HEK293T (cell line): ENCODE measurements around the gene RAPGEF5.
A peak's percentile ranks its signal among the peaks of the same experiment; 100 is the strongest.

Experiments
- CTCF ChIA-PET: fragments of 350-600 bp; formaldehyde crosslinking; extraction: SDS; loops from one replicate; lab custom pipeline; 2021; ENCODE audit warnings: antibody characterized with exemption, inconsistent platforms; lab: Yijun Ruan, JAX
- POLR2A ChIA-PET: fragments of 350-600 bp; formaldehyde crosslinking; extraction: SDS; loops from one replicate; lab custom pipeline; 2020; ENCODE audit warnings: antibody characterized with exemption, inconsistent platforms; lab: Yijun Ruan, JAX
- DNase-seq: peaks from one replicate; pipeline ENCODE4 v3.0.0; 2012; ENCODE audit warnings: mixed read lengths; ENCODE audit errors: extremely low spot score
- ARNT ChIP-seq: fragments of 450-650 bp; IDR thresholded peaks from 2 replicates; pipeline ENCODE4 v1.6.1; 2017; ENCODE audit warnings: mild to moderate bottlenecking
- BHLHE40 ChIP-seq: fragments of 450-650 bp; IDR thresholded peaks from 2 replicates; pipeline ENCODE4 v1.6.1; 2016; ENCODE audit warnings: mild to moderate bottlenecking, moderate library complexity, borderline replicate concordance
- CTBP1 ChIP-seq: fragments of 450-650 bp; IDR thresholded peaks from 2 replicates; pipeline ENCODE4 v1.6.1; 2016; ENCODE audit warnings: borderline replicate concordance
- ELF4 ChIP-seq: fragments of 450-650 bp; IDR thresholded peaks from 2 replicates; pipeline ENCODE4 v1.6.1; 2017; ENCODE audit warnings: antibody characterized with exemption
- FOXA1 ChIP-seq: fragments of 450-650 bp; IDR thresholded peaks from 2 replicates; pipeline ENCODE4 v1.6.1; 2016; ENCODE audit warnings: mild to moderate bottlenecking
- FOXK2 ChIP-seq: fragments of 450-650 bp; IDR thresholded peaks from 2 replicates; pipeline ENCODE4 v1.6.1; 2016; ENCODE audit warnings: mild to moderate bottlenecking
- FOXM1 ChIP-seq: fragments of 450-650 bp; IDR thresholded peaks from 2 replicates; pipeline ENCODE4 v1.6.1; 2017; ENCODE audit warnings: mild to moderate bottlenecking, borderline replicate concordance
- HDGF ChIP-seq: fragments of 450-650 bp; IDR thresholded peaks from 2 replicates; pipeline ENCODE4 v1.6.1; 2017; ENCODE audit warnings: antibody characterized with exemption, borderline replicate concordance
- L3MBTL2 ChIP-seq: fragments of 450-650 bp; conservative IDR thresholded peaks from 2 replicates; pipeline ENCODE4 v1.6.1; 2016; ENCODE audit warnings: mild to moderate bottlenecking
- LEF1 ChIP-seq: fragments of 450-650 bp; IDR thresholded peaks from 2 replicates; pipeline ENCODE4 v1.6.1; 2017; ENCODE audit warnings: mild to moderate bottlenecking, borderline replicate concordance
- NFRKB ChIP-seq: fragments of 450-650 bp; IDR thresholded peaks from 2 replicates; pipeline ENCODE4 v1.6.1; 2016; ENCODE audit warnings: mild to moderate bottlenecking, moderate library complexity
- PKNOX1 ChIP-seq: fragments of 450-650 bp; IDR thresholded peaks from 2 replicates; pipeline ENCODE4 v1.6.1; 2016
- SP1 ChIP-seq: fragments of 450-650 bp; IDR thresholded peaks from 2 replicates; pipeline ENCODE4 v1.6.1; 2017
- SUZ12 ChIP-seq: fragments of 450-650 bp; IDR thresholded peaks from 2 replicates; pipeline ENCODE4 v1.6.1; 2016; ENCODE audit warnings: mild to moderate bottlenecking
- TARDBP ChIP-seq: fragments of 450-650 bp; IDR thresholded peaks from 2 replicates; pipeline ENCODE4 v1.6.1; 2016
- ZNF384 ChIP-seq: fragments of 450-650 bp; IDR thresholded peaks from 2 replicates; pipeline ENCODE4 v1.6.1; 2016

Gene RAPGEF5

GRCh38 chr7:22114440-22114981 is 242.4 kb downstream of the RAPGEF5 start:
- TF ChIP-seq TARDBP: no peak
- no peak for TF ChIP-seq FOXK2
- TF ChIP-seq L3MBTL2: no peak
- no peak for TF ChIP-seq CTBP1
- TF ChIP-seq ARNT: no peak
- no peak for TF ChIP-seq HDGF
- no peak for TF ChIP-seq ZNF384
- no peak for TF ChIP-seq PKNOX1
- TF ChIP-seq FOXM1: no peak
- no peak for TF ChIP-seq SUZ12
- no peak for TF ChIP-seq FOXA1
- TF ChIP-seq LEF1: no peak
- no peak for TF ChIP-seq NFRKB
- TF ChIP-seq SP1: no peak
- TF ChIP-seq ELF4: no peak
- TF ChIP-seq BHLHE40: no peak
- no peak for DNase-seq
- ChIA-PET CTCF (no interaction called here), POLR2A (no interaction called here)

- ChIA-PET CTCF (interaction anchor here (0.5 to 2.0 kb wide), 3 partner anchors 30 to 373 kb away, joined by 4 to 5 read pairs (median 4); no protein-coding TSS in a partner anchor), POLR2A (no interaction called here)
- TF ChIP-seq ELF4: no peak
- no peak for TF ChIP-seq ARNT
- no peak for TF ChIP-seq ZNF384
- TF ChIP-seq SUZ12: no peak
- no peak for TF ChIP-seq FOXA1
- no peak for TF ChIP-seq FOXM1
- TF ChIP-seq CTBP1: no peak
- TF ChIP-seq TARDBP: no peak
- TF ChIP-seq FOXK2: no peak
- no peak for TF ChIP-seq SP1
- TF ChIP-seq L3MBTL2: no peak
- TF ChIP-seq LEF1: no peak
- TF ChIP-seq PKNOX1: no peak
- no peak for DNase-seq
Observed at GRCh38 chr7:22113041-22113440, 243.9 kb downstream of the RAPGEF5 start.

GRCh38 chr7:22111661-22112060 is 245.3 kb downstream of the RAPGEF5 start:
- TF ChIP-seq FOXK2: no peak
- no peak for TF ChIP-seq ARNT
- no peak for TF ChIP-seq L3MBTL2
- no peak for TF ChIP-seq ZNF384
- TF ChIP-seq NFRKB: no peak
- no peak for TF ChIP-seq SUZ12
- TF ChIP-seq BHLHE40: no peak
- TF ChIP-seq FOXA1: no peak
- no peak for DNase-seq
- POLR2A ChIA-PET: no interaction called here
- CTCF ChIA-PET: interaction anchor here (2.0 kb wide), 1 partner anchor 374 kb away, joined by 4 read pairs; no protein-coding TSS in a partner anchor

GRCh38 chr7:22110881-22111280 is 246.1 kb downstream of the RAPGEF5 start:
- no peak for DNase-seq
- ChIA-PET POLR2A (no interaction called here), CTCF (interaction anchor here (1.0 to 2.3 kb wide), 6 partner anchors 17 to 379 kb away, joined by 3 to 14 read pairs (median 5); no protein-coding TSS in a partner anchor)
- TF ChIP-seq ZNF384 (no peak), SP1 (no peak), L3MBTL2 (no peak), TARDBP (no peak), ARNT (no peak), FOXK2 (no peak), SUZ12 (no peak), CTBP1 (no peak), NFRKB (no peak), FOXM1 (no peak), HDGF (no peak), FOXA1 (no peak), PKNOX1 (no peak), LEF1 (no peak)

GRCh38 chr7:22110227-22110839 is 246.6 kb downstream of the RAPGEF5 start:
- CTCF ChIA-PET: interaction anchor here (0.6 to 2.3 kb wide), 22 partner anchors 9 to 391 kb away, joined by 3 to 14 read pairs (median 5); partner anchors contain the start of gene STEAP1B
- POLR2A ChIA-PET: no interaction called here
- TF ChIP-seq HDGF (no peak), SP1 (no peak), ZNF384 (no peak), NFRKB (no peak), ELF4 (no peak), CTBP1 (no peak)
- DNase-seq: peak; percentile 69

GRCh38 chr7:22109761-22110160 is 247.2 kb downstream of the RAPGEF5 start:
- TF ChIP-seq LEF1 (no peak), CTBP1 (no peak), PKNOX1 (no peak), SUZ12 (no peak), L3MBTL2 (no peak), FOXM1 (no peak), ZNF384 (no peak), TARDBP (no peak), HDGF (no peak), FOXK2 (no peak), ARNT (no peak), FOXA1 (no peak), SP1 (no peak), ELF4 (no peak), BHLHE40 (no peak), NFRKB (no peak)
- ChIA-PET CTCF (interaction anchor here (0.6 to 2.3 kb wide), 22 partner anchors 8 to 391 kb away, joined by 3 to 14 read pairs (median 5); partner anchors contain the start of gene STEAP1B), POLR2A (no interaction called here)
- DNase-seq: peak; percentile 47
